NCI-H748 (cell line): ENCODE measurements around the gene ARHGAP15.

ENCODE experiments used
- DNase-seq: peaks from one replicate; lab custom pipeline; 2025; ENCODE audit not compliant: unreplicated experiment; lab: John Stamatoyannopoulos, UW

The ARHGAP15 gene

GRCh38 chr2:143477714-143478443 lies 348.7 kb downstream of the ARHGAP15 start:
- DNase-seq = no peak

DNA sequence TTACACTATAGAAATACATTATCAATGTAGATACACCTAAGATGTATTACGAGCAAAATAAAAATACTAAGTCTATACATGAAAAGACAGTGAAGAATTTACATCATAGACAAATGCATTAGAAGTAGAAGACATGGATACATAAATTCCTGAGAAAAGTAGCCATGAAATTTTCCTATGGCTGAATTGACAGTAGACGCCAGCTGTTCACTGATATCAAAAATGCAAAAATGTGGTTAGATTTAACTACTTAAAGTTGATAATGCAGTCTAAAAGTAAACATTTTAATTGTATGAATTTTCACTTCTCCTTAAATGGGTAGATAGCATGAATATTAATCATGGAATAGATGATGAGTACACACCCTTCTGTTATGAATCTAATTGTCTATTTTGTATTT lies 350.9 kb downstream of the ARHGAP15 start:
- DNase-seq = no peak

GRCh38 chr2:143480601-143481236 lies 351.5 kb downstream of the ARHGAP15 start:
- no peak for DNase-seq

- DNase-seq = no peak
Observed at GRCh38 chr2:143481237-143481623, 352.0 kb downstream of the ARHGAP15 start.

- no peak for DNase-seq
Observed at GRCh38 chr2:143481733-143482132, 352.5 kb downstream of the ARHGAP15 start.

GRCh38 chr2:143482316-143482715 lies 353.1 kb downstream of the ARHGAP15 start:
- DNase-seq = no peak

- no peak for DNase-seq
Observed at GRCh38 chr2:143482771-143483170, 353.6 kb downstream of the ARHGAP15 start.

DNA sequence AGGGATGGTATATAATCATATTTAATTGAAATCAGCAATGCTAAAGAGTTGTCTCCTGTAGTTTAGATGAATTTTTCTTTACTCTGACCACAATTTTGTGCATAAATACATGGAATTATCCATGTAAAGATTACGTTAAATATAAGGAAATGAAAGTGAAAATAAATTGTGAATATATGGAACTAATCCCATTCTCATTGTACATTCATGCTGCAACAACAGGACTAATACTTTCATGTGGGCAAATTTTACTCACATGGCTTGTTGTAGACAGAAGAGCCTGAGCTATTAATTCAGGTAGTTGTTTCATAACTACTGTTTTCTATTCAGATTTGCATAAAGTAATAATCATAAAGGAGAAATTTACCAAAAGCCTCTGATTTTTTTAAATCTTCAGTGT lies 357.8 kb downstream of the ARHGAP15 start:
- DNase-seq = no peak

DNA sequence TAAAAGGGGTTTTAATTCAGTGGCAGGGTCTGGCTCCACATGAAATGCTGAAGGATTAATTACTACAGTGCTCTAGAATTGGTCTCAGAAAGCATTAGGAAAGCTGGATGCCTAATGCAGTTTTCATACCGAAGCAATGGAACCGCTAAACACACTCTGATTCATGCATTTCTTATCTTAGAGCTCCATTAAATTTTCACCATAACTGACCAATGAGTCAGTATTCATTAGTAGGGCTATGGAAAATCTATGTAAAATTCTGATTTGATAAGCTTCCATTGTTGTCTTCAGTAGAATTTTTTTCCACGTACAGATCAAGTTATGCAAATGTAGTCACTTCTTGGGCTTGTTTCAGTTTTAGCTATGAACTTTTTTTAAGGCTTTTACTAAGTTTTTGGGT lies 359.9 kb downstream of the ARHGAP15 start:
- DNase-seq = no peak

DNA sequence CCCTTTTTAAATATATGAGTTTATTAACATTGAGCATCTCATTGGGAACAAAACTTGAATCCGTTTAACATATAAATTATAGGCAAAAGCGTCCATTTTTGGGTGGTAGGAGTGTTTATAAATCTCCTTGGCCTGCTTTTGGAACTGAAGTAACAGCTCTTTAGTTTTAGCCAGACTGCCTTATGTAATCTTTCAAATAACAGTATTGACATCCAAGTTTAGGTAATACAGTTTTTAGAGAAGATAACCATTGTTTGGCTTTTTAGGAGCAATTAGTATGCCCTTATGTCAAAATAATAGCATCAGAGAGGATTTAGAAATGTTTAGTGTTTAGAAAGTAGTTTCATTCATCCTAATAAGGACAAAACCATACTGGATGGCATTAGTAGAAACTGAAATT lies 361.9 kb downstream of the ARHGAP15 start:
- DNase-seq = no peak

DNA sequence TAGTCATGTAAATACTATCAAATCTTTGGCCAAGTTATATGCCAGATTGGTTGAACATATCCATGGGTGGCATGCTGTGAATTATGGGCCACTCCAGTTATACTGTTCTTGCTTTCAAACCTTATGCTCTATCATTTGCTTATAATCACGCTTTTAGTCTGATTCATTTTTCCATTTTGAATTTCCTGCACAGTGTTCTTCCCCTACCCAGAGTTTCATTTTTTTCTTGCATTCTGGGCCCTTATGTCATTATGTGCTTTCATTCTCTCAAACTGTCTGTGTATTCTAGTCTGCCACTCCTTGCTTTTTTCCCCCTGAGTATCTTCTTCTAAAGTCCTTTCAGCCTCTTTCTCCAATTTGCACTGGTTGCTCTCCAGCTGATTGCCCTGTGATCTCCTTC lies 364.1 kb downstream of the ARHGAP15 start:
- no peak for DNase-seq

GRCh38 chr2:143497726-143498125 lies 368.5 kb downstream of the ARHGAP15 start:
- no peak for DNase-seq

DNA sequence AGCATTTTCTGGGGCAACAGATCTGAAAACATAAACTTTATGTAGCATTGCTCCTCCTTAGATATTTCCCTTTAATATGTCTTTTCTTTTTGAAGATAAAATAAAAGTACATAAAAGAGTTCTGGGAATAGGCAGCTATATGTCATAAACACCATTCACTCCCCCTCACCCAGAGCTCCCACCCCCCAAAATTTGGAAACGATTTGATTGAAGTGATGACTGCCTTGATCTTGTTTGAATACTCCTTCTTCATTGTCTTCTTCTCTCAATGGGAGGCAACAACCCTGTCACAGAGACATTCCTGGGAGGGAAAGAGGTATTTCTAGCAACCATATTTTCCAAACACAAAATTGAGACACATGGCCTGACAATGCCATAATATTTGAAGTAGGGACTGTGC lies 369.3 kb downstream of the ARHGAP15 start:
- DNase-seq = no peak

GRCh38 chr2:143499061-143499460 lies 369.8 kb downstream of the ARHGAP15 start:
- no peak for DNase-seq

GRCh38 chr2:143501106-143501676 lies 372.0 kb downstream of the ARHGAP15 start:
- DNase-seq = no peak

DNA sequence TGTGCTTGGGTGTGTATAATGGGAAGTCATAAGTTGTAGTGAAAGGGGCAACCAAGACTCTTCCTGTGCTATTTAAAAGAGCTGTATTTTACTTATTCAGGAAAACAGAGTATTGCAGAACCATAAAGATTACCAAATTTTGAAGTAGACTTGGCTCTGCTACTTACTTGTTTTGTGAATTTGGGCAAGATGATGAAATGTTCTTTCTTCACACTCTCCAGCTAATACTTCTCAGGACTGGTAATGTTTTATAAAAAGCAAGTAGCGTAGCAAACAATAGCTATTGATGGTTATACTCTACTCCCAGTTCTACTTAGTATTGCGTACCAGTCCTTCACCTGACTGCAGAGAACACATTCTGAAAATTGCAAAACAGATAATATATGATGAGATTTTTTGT lies 374.1 kb downstream of the ARHGAP15 start:
- no peak for DNase-seq

DNA sequence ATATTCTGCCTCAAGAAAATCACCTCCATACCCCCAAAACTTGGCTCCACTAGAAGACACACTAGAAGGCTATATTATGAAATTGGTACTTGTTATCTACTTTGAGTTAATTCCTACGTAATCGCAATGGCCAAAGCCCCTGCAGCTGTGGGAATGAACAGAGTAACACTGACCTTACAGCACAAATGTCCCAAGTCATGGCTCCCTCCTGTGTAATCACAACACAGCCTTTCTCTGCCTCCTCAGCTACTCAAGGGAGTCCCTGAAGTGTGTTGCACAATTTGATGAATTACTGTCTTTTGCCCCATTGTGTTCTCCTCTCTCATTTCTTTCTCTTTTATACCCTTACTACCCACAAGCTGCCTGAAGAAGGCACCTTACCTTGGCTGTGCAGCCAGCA lies 375.2 kb downstream of the ARHGAP15 start:
- DNase-seq = no peak

DNA sequence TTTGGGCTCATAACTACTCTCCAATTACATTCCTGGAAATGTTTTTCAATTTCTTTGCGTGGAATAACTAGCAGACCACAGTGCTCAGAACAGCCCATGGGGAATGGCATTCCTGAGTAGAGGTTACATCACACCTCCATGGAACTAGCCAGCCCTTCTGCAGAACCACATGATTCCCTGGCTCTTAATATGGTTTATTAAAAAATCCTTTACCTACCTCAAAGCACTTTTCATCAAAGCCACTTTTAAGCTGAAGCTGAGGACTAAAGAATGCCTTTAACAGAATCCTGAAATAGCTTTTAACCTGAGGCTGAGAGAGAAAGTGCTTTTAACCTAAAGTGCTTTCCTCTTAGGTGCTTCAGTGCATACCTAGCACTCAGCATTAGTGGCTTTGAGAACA lies 376.3 kb downstream of the ARHGAP15 start:
- no peak for DNase-seq

GRCh38 chr2:143513081-143513480 lies 383.9 kb downstream of the ARHGAP15 start:
- peak; percentile 60 for DNase-seq

DNA sequence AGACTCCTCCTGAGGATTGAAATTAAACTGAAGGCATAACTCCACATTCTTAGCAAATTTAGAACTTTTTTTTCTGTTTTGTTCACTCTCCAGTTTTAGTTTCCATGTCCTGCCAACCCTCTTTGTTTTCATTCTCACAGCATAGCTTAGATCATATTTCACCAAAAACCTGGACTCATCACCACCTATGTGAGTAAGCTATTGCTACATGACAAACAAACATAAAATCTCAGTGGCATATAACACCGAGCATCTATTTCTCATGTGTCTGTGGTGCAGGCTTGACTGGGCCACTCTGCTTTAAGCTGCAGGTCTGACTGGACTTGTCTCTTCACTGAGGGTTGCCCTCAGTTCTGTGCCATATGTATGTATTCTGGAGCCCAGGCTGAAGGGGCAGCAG lies 385.2 kb downstream of the ARHGAP15 start:
- DNase-seq = no peak

DNA sequence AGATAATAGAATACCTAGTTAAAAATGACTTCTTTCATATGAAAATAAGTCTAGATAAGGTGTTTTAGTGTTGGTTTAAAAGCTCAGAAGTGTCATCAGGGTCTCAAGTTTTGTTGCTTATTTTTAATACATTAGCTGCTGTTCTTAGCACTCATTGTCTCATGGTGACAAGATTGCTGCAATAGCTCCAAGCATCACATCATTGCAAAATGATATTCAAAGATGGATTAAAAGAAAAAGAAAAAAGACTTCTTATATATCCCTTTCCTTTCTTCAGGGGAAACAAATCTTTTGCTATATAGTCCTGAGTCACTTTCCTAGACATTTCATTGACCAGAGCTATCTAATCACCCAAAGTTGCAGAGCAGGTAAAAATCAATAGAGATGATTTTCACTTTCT lies 386.1 kb downstream of the ARHGAP15 start:
- DNase-seq = no peak

DNA sequence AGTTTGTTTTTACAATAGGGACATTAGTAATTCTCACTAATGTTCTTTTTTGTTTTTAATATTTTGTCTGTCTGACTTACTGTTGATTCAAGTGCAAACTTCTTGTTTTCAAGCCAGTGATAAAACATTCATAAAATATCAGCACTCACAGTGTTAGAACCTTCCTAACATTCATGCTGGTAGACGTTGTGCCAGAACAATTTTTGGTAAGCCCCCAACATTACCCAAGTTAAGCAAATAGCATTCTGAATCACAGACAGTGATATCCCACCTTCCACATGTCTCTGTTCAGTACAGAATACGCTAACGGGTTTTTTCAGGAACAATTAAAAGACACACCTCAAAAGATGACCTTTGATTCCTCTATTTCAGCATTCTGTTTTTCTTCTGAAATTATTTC lies 390.3 kb downstream of the ARHGAP15 start:
- DNase-seq = no peak

DNA sequence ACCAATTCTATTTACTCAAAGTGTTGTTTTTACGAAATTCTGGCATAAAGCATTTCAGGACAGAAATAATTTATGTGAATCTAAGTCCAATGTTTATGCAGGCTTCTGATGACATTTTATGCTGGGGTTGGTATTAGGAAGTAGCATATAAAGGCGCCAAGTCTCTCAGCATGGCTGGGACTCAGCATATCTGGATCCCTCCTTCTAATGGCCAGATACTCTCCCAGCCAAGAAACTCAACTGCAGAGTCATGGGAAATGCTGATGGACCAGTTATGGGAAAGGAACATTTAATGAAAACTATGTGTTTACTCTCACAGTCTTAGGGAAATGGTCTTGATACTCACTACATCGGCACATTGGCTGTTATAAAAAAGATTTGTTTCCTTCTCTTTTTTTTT lies 392.2 kb downstream of the ARHGAP15 start:
- no peak for DNase-seq
